Bone marrow (tissue), 2 donors: ENCODE data around the gene KRTAP5-2.
"Not testable (repeated sequence)": the region's sequence is repeated elsewhere in the genome, so short reads cannot be mapped to it uniquely, and the experiment has no call there.

Experiments
- DNase-seq, 2 donors: peaks; one replicate each; lab custom pipeline; 2025; lab: John Stamatoyannopoulos, UW

KRTAP5-2 gene

DNA sequence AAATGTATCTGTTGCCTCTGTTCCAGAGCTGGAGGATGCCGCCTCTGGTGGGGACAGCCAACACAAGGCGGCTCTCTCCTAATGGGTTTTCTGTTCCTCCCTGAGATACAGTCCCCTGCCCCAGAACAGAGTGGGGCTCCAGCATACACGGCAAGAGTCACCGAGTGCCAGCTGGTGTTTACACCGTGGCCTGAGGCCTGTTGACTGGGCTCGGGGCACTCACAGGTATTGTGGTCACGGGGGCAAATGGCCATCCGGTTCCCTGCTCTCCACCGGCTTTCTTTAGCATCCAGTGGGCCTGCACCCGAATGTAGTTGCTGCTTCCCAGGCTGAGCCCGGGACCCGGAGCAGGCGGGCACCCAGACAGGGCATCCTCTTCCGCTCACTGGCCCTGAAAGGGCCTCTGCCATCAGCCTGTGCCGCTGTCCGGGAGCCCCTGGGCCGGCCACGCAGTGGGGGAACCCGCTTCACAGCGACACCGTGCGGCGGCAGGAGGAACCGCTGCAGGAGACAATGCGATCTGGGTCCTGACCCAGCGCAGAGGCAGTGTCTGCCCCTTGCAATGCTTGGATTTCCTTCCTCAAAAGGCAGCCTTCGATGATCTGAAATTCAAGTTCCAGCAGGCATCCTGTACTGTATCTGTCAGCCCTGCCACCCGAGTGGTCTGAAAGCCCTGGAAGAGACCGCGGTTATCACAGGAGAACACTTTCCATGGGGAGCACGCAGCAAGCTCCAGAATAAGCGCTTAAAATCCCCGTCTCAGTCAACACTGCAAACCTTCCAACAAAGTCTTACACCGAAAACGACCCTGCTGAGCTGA, 30.6 kb upstream of the KRTAP5-2 start:
- peak; percentile 10 to 57 for DNase-seq

GRCh38 chr11:1625541-1625940, 27.4 kb upstream of the KRTAP5-2 start:
- DNase-seq: no peak

GRCh38 chr11:1624621-1625020, 26.5 kb upstream of the KRTAP5-2 start:
- DNase-seq: no peak

DNA sequence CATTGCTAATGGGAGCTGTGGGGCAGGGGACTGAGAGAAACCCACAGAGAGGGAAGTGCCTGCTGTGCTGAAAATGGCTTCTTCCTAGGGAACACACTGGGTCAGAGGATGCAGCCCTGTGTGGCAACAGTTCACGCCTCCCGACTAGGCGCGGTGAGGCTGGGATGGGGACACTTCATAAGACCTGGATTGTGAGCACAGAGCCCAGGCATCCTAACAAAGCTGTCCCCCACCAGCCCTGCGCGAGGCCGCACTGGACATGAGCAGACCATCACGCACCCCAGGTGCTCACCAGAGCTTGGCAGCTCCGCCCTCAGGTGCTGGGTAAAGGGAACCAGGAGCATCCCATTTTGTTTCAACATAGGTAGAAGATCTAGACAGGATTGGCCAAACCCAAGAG, 25.6 kb upstream of the KRTAP5-2 start:
- no peak for DNase-seq

DNA sequence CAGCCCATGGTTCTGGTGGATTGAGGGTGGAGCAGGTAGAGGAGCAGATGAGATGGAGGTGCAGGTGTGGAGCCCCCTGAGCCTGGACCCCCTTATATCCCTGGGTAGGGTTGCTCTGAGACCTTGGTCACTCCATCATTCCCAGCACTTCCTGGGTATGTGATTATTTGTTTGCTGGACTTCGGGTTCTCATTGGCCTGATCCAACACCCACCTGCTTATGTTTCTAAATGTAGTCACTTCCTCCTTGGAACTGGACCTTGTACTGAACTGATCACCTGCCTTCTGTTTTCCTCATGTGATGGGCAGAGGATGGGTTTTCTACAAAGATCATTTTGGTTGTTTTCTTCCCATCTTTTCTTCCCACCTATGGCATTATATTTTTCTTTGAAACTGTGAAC, 24.0 kb upstream of the KRTAP5-2 start, which contains the start of gene KRTAP5-4:
Gene KRTAP5-4 (minus strand): TSS at position 53 of the 400 bp plus-strand sequence. CDS start 45 bp downstream, at position 8.
- DNase-seq: no peak

DNA sequence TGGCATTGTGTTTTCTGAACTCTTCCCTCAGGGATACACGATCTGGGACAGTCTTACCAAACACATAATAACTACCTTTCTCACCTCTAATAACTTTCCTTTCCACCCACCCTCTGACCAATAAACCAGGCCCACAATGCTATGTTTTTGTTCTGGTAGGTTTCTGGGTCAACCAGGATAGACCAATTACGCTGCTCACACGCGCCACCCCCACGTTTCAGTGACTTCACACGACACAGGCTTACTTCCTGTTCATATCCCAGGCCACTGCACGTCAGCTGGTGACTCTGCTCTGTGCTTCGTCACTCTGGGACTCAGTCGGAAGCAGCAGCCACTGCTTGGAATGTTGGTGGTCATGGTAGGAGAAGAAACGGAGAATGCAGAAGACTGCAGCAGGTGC, 21.4 kb upstream of the KRTAP5-2 start:
- no peak for DNase-seq

- no peak for DNase-seq
These were observed 20.1 kb upstream of the KRTAP5-2 start for GRCh38 chr11:1618231-1618630.

GRCh38 chr11:1608363-1608762, 10.3 kb upstream of the KRTAP5-2 start, which contains the start of gene KRTAP5-3:
KRTAP5-3 (minus strand) TSS chr11:1608463; CDS start chr11:1608385, 78 bp downstream.
- no peak for DNase-seq

GRCh38 chr11:1607901-1608300, 9.8 kb upstream of the KRTAP5-2 start:
- DNase-seq: not testable (repeated sequence)

GRCh38 chr11:1607156-1607845, 9.2 kb upstream of the KRTAP5-2 start:
- not testable (repeated sequence) for DNase-seq

DNA sequence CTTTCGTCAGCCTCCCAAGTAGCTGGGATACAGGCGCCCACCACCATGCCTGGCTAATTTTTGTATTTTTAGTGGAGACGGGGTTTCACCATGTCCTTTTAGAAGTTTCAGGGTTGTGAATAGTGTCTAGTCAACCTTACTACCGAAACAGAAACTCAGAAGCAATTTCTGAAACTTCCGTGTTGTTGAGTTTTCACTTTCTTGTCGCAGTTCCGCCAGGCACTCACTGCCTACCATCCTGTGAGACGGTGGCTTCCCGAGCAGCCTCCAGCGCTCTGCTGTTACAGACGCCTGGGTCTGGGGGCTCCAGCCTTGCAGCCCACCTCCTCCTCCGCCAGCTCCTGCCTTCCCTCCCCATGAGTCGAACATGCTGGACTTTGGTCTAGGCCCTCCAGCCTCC, 7.8 kb upstream of the KRTAP5-2 start:
- not testable (repeated sequence) for DNase-seq

DNA sequence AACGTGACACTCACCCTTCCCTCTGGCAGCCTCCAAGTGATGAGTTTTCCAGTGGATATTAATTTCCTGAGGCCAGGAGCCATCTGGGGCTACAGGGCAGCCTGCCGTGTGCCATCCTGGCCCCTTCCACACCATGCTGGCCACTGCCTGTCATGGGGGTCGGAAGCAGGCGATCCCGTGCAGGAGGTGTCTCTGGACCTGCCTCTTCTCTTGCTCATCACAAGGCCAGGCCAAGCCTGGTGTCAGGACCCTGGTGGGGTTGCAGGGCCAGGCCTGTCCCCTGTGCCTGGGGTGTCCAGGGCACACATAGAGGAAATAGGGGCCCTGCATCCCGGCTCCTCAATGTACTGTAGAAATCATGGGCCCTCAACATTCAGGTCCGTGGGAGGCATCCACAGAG, 6.6 kb upstream of the KRTAP5-2 start:
- DNase-seq: no peak

DNA sequence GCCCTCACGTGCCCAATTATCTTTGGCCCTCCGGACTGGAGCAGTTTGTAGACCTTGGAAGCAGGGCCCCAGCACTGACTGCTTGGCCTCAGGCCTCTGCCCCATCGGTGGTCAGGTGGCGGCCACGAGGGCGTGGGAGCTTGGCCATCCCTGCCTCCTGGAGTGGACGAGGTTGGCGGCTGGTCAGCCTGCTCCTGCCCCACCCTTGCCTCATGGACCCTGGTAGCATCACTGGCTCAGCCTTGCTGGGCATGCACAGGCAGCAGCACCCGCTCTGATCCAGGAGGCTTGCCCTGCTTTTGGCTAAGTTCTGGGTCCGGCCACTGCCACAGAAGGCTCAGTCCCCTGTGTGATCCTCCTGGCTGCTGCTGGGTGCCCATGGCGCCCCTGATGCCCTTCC, 6.1 kb upstream of the KRTAP5-2 start:
- no peak for DNase-seq

DNA sequence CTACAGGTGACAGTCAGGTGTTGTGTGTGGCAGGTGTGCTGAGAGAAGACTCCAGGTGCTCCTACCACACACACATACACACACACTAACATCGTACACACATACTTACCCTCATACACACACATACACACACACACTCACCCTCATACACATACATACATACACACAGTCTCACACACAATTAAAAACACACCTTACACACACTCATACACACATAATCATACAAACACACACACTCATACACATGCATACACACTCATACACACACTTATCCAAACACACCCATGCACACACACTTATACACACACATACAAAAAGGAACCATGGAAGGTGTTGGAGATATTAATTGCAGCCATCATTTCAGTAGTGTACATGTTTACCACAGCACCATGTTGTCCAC, 5.5 kb upstream of the KRTAP5-2 start:
- DNase-seq: no peak

DNA sequence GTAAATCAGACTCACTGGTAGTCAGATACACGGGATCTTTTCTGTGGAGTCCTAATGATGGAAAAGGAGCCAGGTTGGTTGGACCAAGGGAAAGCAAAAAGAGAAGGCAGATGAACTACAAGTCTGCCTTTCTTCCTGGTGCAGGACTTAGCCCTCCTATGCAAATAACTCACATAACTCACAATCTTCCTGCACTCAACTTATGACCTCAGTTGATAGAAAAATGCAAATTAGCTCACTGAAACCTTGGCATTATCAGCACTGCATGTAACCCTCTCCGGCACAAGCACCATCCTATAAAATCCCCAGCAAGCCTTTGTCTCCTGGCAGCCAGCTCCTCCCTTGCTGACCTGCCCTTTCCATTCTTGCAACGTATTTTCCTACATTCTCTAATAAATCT, 3.6 kb upstream of the KRTAP5-2 start:
- DNase-seq: not testable (repeated sequence)

GRCh38 chr11:1600626-1601025, 2.5 kb upstream of the KRTAP5-2 start:
- DNase-seq: no peak

DNA sequence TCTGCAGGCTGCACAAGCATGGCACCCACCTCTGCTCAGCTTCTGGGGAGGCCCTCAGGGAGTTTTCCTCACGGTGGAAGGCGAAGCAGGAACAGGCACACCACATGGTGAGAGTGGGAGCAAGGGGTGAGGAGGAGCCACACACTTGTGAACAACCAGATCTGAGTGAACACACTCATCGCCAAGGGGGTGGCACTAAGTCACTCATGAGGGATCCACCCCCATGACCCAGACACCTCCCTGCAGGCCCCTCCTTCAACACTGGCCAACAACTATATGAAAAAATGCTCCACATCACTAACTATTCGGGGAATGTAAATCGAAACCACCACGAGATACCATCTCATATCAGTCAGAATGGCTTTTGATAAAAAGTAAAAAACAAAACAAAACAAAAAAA, 722 bp upstream of the KRTAP5-2 start:
- DNase-seq: no peak

DNA sequence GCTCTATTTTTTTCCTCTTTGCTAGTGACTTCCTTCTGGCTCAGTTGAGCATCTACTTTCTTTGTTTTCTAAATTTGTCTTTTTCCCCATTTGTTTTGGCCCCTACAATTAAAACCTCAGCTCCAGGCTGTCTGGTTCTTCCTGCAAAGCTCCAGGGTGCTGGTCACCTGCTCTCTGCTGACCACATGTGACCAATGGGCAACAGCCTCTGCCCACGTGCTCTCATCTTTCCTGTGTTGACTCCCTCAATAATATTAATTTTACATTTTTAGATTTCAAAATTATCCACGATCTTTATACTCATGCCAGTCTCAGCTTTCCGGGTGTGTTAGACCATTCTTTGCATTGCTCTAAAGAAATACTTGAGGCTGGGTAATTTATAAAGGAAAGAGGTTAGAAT, 312 bp upstream of the KRTAP5-2 start:
- not testable (repeated sequence) for DNase-seq

DNA sequence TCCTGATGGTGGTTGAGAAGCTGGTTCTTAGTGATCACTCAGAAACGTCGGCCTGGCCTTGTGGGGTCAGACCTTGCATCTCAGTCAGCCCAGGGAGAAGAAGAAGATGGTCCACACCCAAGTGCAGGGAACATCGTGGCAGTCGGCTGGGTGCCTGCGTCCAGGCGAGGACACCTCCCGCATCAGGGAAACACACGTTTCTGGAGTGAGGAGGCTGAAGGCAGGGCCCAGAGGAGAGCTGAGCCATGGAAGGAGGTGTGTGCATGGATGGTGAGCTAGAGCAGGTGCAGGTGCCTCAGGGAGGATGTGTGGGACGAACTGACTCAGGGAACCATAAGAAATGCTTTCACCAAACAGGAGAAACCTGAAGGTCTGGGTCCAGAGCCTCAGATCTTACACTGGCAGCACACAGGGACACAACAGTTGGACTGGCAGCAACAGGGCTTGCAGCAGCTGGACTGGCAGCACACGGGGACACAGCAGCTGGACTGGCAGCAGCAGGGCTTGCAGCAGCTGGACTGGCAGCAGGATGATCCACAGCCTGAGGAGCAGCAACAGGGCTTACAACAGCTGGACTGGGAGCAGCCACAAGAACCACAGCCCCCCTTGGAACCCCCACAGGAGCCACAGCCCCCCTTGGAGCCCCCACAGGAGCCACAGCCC, 632 bp downstream of the KRTAP5-2 start:
- no peak for DNase-seq

DNA sequence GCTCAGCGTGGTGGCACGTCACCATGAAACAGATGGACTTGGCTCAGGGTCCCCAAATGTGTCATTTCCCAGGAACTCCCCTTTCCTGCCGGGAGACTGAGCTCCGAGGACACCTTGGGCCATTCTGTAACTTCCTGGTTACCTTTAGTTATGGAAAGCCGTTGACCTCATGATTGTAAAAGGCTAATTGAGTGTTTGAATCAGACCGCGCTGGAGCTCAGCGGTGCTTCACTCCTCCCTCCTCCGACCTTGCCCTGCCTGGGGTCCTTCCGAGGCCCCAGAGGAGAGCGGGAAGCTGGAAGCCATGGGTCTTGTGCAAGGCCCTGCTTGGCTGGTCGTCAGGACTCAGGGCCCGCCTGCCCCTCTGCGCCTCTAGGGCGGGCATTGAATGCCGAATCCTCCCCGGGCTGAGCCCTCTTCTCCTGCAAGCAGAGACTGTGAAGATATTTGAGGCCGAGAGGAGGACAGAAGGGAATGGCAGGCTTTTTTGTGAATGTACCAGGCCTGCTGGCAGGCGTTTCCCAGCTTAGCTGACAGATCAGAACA, 1.4 kb downstream of the KRTAP5-2 start:
- not testable (repeated sequence) for DNase-seq

DNA sequence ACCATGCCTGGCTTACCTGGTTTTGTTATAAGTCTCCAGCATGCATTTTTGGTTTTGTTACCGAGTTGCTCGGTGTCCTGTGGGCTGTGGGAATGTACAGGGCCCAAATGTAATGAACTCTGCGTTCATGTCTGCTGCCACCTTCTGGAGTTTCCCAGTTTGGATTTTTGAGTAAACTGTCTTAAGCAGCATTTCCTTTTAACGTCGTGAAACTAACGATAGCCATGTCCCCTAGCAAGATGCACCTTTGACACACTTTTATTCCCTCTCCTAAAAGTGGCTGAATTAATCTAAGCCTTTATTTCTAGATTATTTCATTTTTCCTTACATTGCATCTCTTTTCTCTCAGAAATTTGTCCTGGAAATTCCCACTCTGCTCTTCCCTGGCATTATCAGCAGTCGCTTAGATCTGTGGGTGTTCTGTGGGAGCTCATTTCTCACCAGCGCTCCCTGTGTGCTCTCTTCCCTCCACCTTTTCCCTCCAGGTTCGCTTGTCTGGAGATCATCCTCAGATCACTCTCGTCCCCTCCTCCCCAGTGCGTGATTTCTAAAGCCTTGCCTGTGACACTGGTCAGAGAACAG, 2.0 kb downstream of the KRTAP5-2 start:
- DNase-seq: not testable (repeated sequence)

DNA sequence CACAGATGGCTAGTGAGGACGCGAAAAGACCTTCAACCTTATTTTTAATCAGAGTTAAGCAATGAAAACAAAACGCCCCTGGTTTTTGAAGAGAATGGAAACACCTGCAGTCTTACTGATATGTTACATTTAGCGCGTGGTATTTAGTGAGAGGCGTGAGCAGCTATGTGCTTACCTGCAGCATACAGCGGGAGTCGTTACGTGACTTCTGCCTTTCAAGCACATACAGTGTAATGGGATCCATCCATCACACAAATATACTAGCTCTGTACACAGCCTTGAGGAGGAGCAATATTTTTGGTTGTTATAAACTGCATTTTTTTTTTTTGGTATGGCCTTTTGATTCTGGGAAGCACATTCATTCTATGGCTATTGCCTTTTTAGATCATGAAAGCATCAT, 5.5 kb downstream of the KRTAP5-2 start:
- DNase-seq: no peak
